Ovary (tissue), 9 donors: Measurements from ENCODE around the gene FLRT2. TPM values are rescaled to one million over a fixed set of nuclear protein-coding genes. Genes with fewer than 3 reads are reported as not detected.

Experiments
- DNase-seq, 5 donors: peaks; one replicate each; pipeline ENCODE4 v3.0.0-alpha.2; 2019 to 2020
- H3K27ac ChIP-seq, 2 donors: fragments of 200-600 bp; one replicate each; pipeline versions ENCODE4 v1.5.1 to v1.8.0; 2019 to 2022
- H3K27me3 ChIP-seq: fragments of 200-600 bp; one replicate; pipeline ENCODE4 v1.8.0; 2022
- H3K36me3 ChIP-seq: fragments of 200-600 bp; sonication (generic); one replicate; pipeline ENCODE4 v1.5.1; 2019
- H3K4me1 ChIP-seq: one replicate; pipeline ENCODE4 v1.8.1; 2013; ENCODE audit warnings: mild to moderate bottlenecking, moderate library complexity; ENCODE audit not compliant: insufficient read depth
- H3K4me3 ChIP-seq: fragments of 200-600 bp; sonication (generic); one replicate; pipeline ENCODE4 v1.5.1; 2017
- H3K9me3 ChIP-seq, 2 donors: fragments of 200-600 bp in 1 of 2; sonication (generic) in 1 of 2; one replicate each; pipeline versions ENCODE4 v1.5.1 to v1.8.1; 2013 to 2019; ENCODE audit warnings: mild to moderate bottlenecking in 1 of 2, moderate library complexity in 1 of 2
- CTCF ChIP-seq, 3 donors: fragments of 450-650 bp in 2 of 3; fragments of 200-600 bp in 1 of 3; IDR thresholded peaks; one replicate each; pipeline versions ENCODE4 v1.5.1 to v1.8.0; 2016 to 2022; ENCODE audit warnings: antibody characterized with exemption in 3 of 3, mild to moderate bottlenecking in 1 of 3
- EP300 ChIP-seq: sonication (generic); formaldehyde crosslinking; IDR thresholded peaks from one replicate; pipeline ENCODE4 v1.6.1; 2017; ENCODE audit warnings: antibody characterized with exemption
- POLR2A ChIP-seq: fragments of 450-650 bp; IDR thresholded peaks from one replicate; pipeline ENCODE4 v1.6.1; 2017; ENCODE audit warnings: antibody characterized with exemption, mild to moderate bottlenecking, moderate library complexity
- WGBS, 3 donors: extraction: QIAGEN DNeasy Blood & Tissue Kit in 1 of 3; methylation state at CpG; one replicate each; pipeline versions ENCODE4 v1.1.5 to v1.1.7; 2013 to 2017; 5-methylcytosine and 5-hydroxymethylcytosine counted together
- intact Hi-C, 4 donors: fragments of 100-400 bp; cut with DNase I; formaldehyde crosslinking; loops; one replicate each; pipeline versions ENCODE4 v1.11.0 to v1.15.1; 2022 to 2023
- polyA plus RNA-seq, 2 donors: library from polyadenylated mRNA; stranded (reverse); fragments of 200-250 nt in 1 of 2; fragments of 350-450 nt in 1 of 2; fragmentation: Illumina TruSeq in 1 of 2; extraction: RNeasy Lipid Tissue Mini Kit (QIAGEN cat#74804) in 1 of 2; gene quantifications; one replicate each; pipeline ENCODE4 v1.2.3, GENCODE V29; 2013 to 2014
- total RNA-seq, 7 donors: library from RNA; depleted of rRNA in 2 of 7; stranded (reverse); fragments of >200 nt in 2 of 7; fragmentation: NEBNext Ultra II Directional in 3 of 7; extraction: Animal tissue kit (Norgen Biotek cat#: 25700) in 3 of 7; gene quantifications; one replicate each; pipeline versions ENCODE4 v1.1.0 to v1.2.4, GENCODE V29; 2016 to 2023
- donor health status: DM: no; HTN: no; CAD: no; lungs with moderate emphysema.
- donor health status: DM: no; HTN: no; CAD: no.
- donor health status: Bipolar disorder and iron deficiency.
- donor health status: DM: yes; HTN: yes; CAD: no.
- donor health status: DM: no; HTN: no; CAD: no.
- donor health status: DM: yes; HTN: yes; CAD: no.

Gene FLRT2
- total and polyA plus RNA-seq, 9 donors = 27.0 to 166 (median 55.5) TPM

- H3K27ac ChIP-seq = peak overlapping the region in 1 of 2 donors; percentile 90
- no peaks in the 10 kb centered on the region for H3K36me3 ChIP-seq
- H3K9me3 ChIP-seq = no peaks in the 10 kb centered on the region
- H3K4me3 ChIP-seq = peak overlapping the region; percentile 70
- 2 to 5% (median 3%) methylated on average over 28 of the region's 28 CpGs for WGBS, 3 donors
- TF ChIP-seq CTCF (IDR thresholded peaks at IDR 0.05) (no peak), EP300 (no peak), POLR2A (no peak)
- peak; percentile 26 to 52 (median 38) for DNase-seq
- intact Hi-C loops = no loop called here
- H3K27me3 ChIP-seq = no peaks in the 10 kb centered on the region
- H3K4me1 ChIP-seq = no peaks in the 10 kb centered on the region
Measured at GRCh38 chr14:85534458-85535293, 4.7 kb downstream of the FLRT2 start.

GRCh38 chr14:85535321-85535720 lies 5.4 kb downstream of the FLRT2 start:
- peak overlapping the region; percentile 70 for H3K4me3 ChIP-seq
- TF ChIP-seq CTCF (IDR thresholded peaks at IDR 0.05) (no peak), EP300 (no peak), POLR2A (no peak)
- intact Hi-C loops = no loop called here
- peak overlapping the region in 1 of 2 donors; percentile 90 for H3K27ac ChIP-seq
- H3K9me3 ChIP-seq = no peaks in the 10 kb centered on the region
- H3K27me3 ChIP-seq = no peaks in the 10 kb centered on the region
- WGBS, 3 donors = 13 to 24% (median 21%) methylated on average over 6 of the region's 6 CpGs
- H3K36me3 ChIP-seq = no peaks in the 10 kb centered on the region
- DNase-seq = no peak
- H3K4me1 ChIP-seq = no peaks in the 10 kb centered on the region

- TF ChIP-seq CTCF (IDR thresholded peaks at IDR 0.05) = peak; percentile 36 to 60 (median 40)
- TF ChIP-seq POLR2A = no peak
- Histone ChIP-seq H3K9me3 (no peaks in the 10 kb centered on the region), H3K4me3 (peak overlapping the region; percentile 70), H3K4me1 (peaks cover 1% of the 10 kb centered on the region), H3K27ac (peak overlapping the region in 1 of 2 donors; percentile 90), H3K36me3 (no peaks in the 10 kb centered on the region), H3K27me3 (no peaks in the 10 kb centered on the region)
- peak in 3 of 5 donors; percentile 28 to 54 (median 49) for DNase-seq
- 5 to 8% (median 8%) methylated on average over 8 of the region's 8 CpGs for WGBS, 3 donors
- intact Hi-C loops = no loop called here
Measured at GRCh38 chr14:85535991-85536832, 6.3 kb downstream of the FLRT2 start.

GRCh38 chr14:85536833-85537190 lies 6.9 kb downstream of the FLRT2 start:
- WGBS, 3 donors = 8 to 18% (median 10%) methylated on average over 1 of the region's 1 CpG
- H3K9me3 ChIP-seq = no peaks in the 10 kb centered on the region
- peak overlapping the region in 1 of 2 donors; percentile 90 for H3K27ac ChIP-seq
- peaks cover 2% of the 10 kb centered on the region for H3K4me1 ChIP-seq
- no peak for DNase-seq
- intact Hi-C loops = no loop called here
- no peaks in the 10 kb centered on the region for H3K36me3 ChIP-seq
- H3K4me3 ChIP-seq = no peak overlapping the region
- no peaks in the 10 kb centered on the region for H3K27me3 ChIP-seq
- no peak for TF ChIP-seq POLR2A
- no peak for TF ChIP-seq EP300
- no peak for TF ChIP-seq CTCF (IDR thresholded peaks at IDR 0.05)
